WI38 (cell line): ENCODE results near the gene MAML3.

Experiments
- H3K4me3 ChIP-seq: 2 replicates; pipeline ENCODE4 v1.5.1; 2011; ENCODE audit warnings: low read depth, mild to moderate bottlenecking, control low read depth, low read length
- TF ChIP-seq, protein P1 (sequence below): IDR thresholded peaks from 2 replicates; pipeline ENCODE4 v1.5.1; 2012; ENCODE audit warnings: low read depth, mild to moderate bottlenecking, control low read depth, low read length

The MAML3 gene

DNA sequence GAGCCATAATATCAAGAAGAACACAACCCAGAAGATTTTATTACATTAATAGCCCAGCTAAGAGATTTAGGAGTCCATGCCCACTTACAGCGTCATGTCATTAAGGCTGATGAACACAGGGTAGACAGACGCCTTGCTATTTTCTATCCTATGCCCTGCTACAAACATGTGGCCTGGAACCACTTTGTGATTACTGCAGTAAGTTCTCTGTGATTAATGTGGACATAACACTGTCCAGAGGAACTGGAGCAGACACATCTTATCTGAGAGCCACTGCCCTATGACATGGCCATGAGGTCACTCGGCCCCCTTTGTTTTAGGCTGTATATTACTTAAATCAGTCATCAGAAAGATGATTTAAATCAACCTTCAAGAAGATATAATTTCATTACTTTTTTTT is 211.7 kb downstream of the MAML3 start:
- TF ChIP-seq, protein P1, sequence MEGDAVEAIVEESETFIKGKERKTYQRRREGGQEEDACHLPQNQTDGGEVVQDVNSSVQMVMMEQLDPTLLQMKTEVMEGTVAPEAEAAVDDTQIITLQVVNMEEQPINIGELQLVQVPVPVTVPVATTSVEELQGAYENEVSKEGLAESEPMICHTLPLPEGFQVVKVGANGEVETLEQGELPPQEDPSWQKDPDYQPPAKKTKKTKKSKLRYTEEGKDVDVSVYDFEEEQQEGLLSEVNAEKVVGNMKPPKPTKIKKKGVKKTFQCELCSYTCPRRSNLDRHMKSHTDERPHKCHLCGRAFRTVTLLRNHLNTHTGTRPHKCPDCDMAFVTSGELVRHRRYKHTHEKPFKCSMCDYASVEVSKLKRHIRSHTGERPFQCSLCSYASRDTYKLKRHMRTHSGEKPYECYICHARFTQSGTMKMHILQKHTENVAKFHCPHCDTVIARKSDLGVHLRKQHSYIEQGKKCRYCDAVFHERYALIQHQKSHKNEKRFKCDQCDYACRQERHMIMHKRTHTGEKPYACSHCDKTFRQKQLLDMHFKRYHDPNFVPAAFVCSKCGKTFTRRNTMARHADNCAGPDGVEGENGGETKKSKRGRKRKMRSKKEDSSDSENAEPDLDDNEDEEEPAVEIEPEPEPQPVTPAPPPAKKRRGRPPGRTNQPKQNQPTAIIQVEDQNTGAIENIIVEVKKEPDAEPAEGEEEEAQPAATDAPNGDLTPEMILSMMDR, result no peak
- H3K4me3 ChIP-seq, result no peak overlapping the region

DNA sequence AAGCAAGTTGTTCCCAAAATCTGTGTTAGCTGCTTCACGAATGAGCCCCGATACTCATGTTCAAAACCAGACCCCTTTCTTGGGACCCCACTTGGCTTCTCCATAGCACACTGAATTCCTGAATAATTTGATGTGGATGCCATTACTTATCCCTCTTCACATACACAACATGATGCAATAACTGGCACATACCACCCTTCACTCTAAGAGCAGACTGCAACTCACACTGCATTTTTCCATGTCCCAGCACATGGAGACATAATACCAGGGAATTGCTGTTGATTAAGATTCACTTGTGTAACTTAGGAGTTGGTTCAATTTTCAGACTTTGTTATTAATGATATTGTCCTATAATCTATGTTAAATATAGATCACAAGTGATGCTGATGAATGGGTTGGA is 213.4 kb downstream of the MAML3 start:
- H3K4me3 ChIP-seq, result no peak overlapping the region
- TF ChIP-seq, protein P1, result no peak

DNA sequence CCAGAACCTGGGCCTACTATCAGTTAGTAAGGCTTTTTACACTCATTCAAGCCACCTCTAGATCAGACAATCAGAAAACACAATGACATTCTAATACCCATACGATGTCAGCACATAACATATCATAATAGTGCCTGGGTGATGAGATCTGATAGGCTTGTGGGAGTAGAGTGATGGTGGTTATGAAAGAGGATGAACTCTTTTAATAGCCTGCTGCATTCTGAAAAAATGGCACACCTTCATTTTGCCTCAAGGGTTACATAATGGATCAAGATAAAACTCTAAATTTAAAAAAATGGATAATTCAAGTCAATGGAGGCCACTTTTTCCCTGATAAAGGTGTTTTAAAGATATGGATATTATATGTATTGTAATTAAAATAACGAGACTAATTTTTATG is 215.6 kb downstream of the MAML3 start:
- TF ChIP-seq, protein P1, result no peak

DNA sequence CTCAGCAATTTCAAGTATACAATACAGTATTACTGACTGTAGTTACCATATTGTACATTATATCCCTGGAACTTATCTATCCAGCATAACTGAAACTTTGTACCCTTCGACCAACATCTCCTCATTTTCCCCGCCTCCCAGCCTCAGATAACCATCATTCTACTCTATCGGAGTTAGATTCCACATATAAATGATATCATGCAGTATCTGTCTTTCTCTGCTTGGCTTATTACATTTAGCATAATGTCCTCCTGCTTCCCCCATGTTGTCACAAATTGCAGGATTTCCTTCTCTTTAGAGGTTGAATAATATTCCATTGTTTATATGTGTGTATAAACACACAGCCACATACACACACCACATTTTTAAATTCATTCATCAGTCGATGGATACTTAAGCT is 218.1 kb downstream of the MAML3 start:
- TF ChIP-seq, protein P1, result no peak
- H3K4me3 ChIP-seq, result no peak overlapping the region

More for the DNA sequence above, 215.6 kb downstream of the MAML3 start:
- no peak overlapping the region for H3K4me3 ChIP-seq

DNA sequence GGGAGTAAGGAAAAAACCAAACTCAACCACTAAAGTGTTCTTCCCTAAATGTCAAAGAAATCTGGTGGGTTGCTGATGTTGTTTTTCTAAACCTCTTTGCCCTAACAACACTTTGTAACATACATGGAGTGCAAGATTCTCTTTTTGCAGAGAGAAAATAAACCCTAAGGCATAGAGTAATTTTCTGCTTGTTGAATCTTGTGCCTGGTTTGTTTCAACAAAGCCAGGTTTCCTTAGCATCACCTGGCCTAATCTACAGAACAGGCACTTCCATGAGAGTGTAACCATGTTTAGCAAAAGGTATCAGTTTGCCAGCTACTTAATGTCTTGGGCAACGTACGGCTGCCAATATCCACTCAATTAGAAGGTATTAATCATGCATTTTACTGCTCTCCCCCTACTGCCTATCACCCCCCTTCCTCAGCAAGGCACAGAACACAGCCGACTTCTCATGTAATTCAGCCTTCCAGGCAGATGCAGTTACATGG is 219.2 kb downstream of the MAML3 start:
- TF ChIP-seq, protein P1, result no peak
- no peak overlapping the region for H3K4me3 ChIP-seq

DNA sequence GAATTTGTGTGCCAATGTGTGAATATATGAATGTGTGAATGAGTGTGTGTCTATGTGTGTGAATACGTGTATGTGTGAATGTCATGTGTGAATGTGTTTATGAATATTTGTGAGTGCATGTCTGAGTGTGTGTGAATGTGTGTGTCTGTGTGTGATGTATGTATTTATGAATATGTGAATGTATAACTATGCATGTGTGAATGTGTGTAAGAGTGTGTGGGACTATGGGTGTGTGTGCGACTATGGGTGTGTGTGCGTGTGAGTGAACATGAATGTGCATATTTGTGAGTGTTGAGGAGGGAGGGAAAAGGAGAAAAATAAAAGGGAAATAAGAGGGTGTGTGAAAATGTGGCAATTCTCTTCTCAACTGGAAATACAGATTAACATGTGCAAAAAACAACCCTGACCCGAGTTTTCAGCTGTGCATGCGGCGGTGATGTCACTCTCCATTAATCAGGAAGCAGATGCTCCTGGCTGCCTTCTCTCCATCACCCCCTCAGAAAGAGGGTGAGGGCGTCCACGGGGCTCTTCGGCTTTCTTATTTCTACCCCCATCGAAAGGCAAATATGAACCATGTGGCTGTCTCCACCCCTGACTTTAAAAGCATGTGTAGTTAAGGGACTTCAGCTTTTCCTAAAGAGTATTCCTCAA is 219.8 kb downstream of the MAML3 start:
- TF ChIP-seq, protein P1, result no peak
- H3K4me3 ChIP-seq, result no peak overlapping the region

DNA sequence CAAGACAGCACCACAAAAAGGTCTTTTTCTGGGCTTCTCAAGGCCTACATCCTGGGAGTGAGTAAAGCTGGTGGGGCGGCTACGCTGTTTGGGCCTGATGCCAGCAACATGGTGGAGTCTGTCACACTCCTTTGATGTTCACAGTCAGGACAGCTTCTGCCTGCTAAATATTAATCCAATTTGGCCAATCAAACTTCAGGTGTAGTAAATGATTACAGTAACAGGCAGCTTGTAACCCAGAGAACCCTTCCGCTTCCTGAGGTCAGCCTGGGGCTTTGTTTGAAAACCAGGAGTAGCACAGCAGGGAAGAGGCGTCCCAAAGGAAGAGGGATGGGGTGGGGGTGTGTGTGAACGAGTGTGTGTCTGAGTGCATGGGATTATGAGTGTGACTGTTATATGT is 220.4 kb downstream of the MAML3 start:
- TF ChIP-seq, protein P1, result no peak
- no peak overlapping the region for H3K4me3 ChIP-seq
